ENCODE measurements around the gene ERAL1.
A peak's percentile ranks its signal among the peaks of the same experiment; 100 is the strongest.
"Not testable (repeated sequence)": the region's sequence is repeated elsewhere in the genome, so short reads cannot be mapped to it uniquely, and the experiment has no call there.

Gene ERAL1

DNA sequence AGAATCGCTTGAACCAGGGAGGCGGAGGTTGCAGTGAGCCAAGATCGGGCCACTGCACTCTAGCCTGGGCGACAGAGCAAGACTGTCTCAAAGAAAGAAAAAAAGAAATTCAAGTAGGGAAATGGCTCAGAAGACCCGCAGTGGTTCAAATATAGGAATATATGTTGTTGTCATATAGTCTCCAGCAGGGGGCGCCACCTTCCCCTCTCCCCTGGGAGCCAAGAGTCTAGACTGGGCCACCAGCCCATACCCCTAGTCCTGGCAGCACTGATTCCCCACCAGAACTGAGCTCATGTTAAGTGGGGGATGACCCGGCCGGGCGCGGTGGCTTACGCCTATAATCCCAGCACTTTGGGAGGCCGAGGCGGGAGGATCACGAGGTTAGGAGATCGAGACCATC is 6.1 kb upstream of the ERAL1 start:
- peak; percentile 42 for FAIRE-seq
- not testable (repeated sequence) for DNase-seq (ENCODE audit: extremely low spot score, insufficient read length, low read depth)

DNA sequence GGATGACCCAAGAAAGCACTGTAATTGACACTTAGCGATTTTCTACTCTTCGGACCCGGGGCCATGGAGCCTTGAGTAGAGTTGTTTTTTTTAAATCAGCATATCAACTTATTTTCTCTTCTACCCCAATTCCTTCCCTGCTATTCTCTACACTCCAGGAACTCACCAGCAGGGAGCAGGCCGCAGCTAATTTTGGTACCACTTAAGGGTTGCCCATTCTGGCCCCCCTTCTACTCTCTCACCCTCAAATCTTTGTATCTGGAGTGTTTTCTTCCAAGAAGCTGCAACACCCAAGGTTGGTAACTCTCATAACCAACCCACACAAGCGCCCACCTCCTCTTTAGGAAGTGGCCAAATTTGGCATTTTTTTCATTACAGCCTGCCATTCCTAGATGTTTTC is 5.5 kb upstream of the ERAL1 start:
- FAIRE-seq = no peak
- DNase-seq (ENCODE audit: extremely low spot score, insufficient read length, low read depth) = no peak

- DNase-seq (ENCODE audit: extremely low spot score, insufficient read length, low read depth) (no peak), FAIRE-seq (no peak)
These were observed 1.5 kb upstream of the ERAL1 start for GRCh38 chr17:28853295-28853694.

GRCh38 chr17:28855336-28855679 is 492 bp downstream of the ERAL1 start:
- DNase-seq (ENCODE audit: extremely low spot score, insufficient read length, low read depth) (no peak), FAIRE-seq (no peak)

GRCh38 chr17:28856028-28856574 is 1.3 kb downstream of the ERAL1 start:
- DNase-seq (ENCODE audit: extremely low spot score, insufficient read length, low read depth) (no peak), FAIRE-seq (no peak)

DNA sequence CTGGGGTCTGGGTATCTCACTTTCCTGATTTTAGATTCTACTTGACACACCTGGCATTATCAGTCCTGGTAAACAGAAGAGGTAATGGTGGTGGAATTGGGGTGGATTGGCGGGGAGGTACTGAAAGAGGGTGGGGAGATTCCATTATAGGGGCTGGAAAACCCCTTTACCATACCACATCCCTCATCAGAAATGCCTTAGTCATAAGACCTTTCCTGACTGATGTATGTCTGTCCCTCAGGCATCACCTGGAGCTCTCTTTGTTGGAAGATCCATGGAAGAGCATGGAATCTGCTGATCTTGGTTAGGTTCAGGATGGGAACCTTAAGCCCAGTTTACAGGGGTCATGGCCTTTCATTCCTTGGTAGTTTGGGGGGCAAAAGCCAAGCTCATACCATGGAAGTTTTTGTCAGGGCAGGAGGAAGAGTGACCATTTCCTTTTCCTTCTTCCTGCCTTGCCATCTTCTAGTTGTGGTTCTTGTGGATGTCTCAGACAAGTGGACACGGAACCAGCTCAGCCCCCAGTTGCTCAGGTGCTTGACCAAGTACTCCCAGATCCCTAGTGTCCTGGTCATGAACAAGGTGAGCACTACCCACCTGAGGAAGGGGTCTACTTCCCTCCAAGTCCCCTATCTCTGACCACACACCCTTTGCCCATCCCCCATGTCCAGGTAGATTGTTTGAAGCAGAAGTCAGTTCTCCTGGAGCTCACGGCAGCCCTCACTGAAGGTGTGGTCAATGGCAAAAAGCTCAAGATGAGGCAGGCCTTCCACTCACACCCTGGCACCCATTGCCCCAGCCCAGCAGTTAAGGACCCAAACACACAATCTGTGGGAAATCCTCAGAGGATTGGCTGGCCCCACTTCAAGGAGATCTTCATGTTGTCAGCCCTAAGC is 3.3 kb downstream of the ERAL1 start:
- DNase-seq (ENCODE audit: extremely low spot score, insufficient read length, low read depth) (no peak), FAIRE-seq (no peak)

DNA sequence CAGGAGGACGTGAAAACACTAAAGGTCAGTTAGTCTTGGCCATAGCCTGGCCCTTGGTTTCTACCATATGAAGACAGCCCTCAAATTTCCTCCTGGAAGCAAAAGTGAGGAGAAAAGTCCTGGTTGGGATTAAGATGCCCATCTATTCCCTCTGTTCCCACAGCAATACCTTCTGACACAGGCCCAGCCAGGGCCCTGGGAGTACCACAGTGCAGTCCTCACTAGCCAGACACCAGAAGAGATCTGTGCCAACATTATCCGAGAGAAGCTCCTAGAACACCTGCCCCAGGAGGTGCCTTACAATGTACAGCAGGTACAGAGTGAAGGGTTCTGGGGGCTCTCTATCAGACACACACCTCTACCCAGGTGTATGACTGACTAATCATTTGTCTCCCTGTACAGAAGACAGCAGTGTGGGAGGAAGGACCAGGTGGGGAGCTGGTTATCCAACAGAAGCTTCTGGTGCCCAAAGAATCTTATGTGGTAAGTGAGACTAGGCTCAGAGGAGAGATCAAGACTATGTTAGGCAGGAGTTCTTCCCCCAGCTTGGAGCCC is 4.1 kb downstream of the ERAL1 start:
- no peak for FAIRE-seq
- no peak for DNase-seq (ENCODE audit: extremely low spot score, insufficient read length, low read depth)

DNA sequence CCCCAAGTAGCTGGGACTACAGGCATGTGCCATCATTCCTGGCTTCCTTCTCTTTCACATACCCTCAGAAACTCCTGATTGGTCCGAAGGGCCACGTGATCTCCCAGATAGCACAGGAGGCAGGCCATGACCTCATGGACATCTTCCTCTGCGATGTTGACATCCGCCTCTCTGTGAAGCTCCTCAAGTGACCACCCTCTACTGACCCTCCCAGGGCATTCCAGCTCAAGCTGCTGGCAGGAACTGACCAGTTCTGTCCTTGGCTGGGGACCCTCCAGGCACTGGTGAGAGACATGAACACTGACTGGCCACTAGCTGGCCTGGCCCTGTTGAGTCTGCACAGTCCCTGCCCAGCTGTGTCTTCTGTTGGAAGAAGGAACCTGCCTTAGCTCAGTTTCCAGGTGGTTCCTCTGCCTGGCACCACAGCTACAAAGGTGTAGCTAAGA is 5.6 kb downstream of the ERAL1 start:
- DNase-seq (ENCODE audit: extremely low spot score, insufficient read length, low read depth) = no peak
- FAIRE-seq = no peak

DNA sequence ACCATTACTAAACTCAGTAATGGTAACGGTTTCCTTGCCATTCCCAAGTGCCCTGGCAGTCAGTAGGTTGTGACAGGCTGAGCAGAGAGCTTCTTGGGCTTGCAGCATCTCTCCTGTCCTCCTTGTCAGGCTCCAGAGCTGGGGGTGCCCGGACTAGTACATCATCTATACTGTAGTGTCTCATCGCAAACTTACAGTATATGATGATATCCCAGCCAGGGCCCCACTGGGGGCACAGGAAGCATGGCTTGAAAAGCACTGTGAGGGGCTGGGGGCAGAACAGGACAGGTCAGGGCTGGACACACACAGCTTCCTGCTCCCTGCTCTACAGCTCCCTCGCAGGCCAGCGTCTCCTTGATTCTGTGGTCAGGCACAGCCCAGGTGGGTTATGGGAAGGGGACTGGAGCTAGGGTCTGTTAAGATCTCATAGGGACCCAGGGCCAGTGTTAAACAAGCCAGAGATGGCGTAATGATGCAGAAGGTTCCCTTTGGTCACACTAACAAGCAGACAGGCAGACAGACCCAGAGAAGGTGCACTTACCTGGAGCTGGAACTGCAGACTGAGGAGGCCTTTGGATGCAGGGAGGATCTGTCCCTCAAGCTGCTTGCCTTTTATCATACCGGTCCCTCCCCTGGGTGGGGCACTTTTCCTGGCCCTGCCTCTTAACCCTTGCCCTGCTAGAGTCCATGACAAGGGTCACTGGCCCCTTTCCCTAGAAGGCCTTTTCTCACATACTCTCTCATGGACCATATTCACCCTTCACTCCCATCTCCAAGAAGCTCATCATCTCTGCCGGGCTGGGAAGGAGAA is 6.8 kb downstream of the ERAL1 start:
- no peak for FAIRE-seq

GRCh38 chr17:28862561-28862960 is 7.7 kb downstream of the ERAL1 start:
- FAIRE-seq = no peak
- DNase-seq (ENCODE audit: extremely low spot score, insufficient read length, low read depth) = no peak

More for the DNA sequence above, 6.8 kb downstream of the ERAL1 start:
- no peak for DNase-seq (ENCODE audit: extremely low spot score, insufficient read length, low read depth)

DNA sequence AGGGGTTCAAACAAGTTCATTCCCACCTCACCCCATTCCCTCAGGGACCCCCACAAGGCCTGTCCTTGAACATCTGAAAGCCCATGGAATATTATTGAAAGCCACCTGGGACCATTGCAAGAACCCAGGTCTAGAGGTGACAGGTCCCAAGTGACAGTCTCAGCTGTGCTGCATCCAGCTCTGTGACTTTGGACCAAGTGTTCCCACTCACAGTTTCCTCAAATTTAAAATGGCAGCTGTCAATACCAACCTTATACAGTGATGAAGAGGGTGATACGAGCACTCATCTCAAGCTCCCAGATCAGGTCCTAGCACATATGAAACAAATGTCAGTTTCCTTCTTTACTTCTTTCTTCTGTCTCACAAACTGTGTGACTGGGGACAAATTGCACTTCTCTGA is 9.1 kb downstream of the ERAL1 start:
- FAIRE-seq (no peak), DNase-seq (ENCODE audit: extremely low spot score, insufficient read length, low read depth) (no peak)

GRCh38 chr17:28864991-28865849 is 10.4 kb downstream of the ERAL1 start:
- DNase-seq (ENCODE audit: extremely low spot score, insufficient read length, low read depth) (no peak), FAIRE-seq (no peak)

- no peak for DNase-seq (ENCODE audit: extremely low spot score, insufficient read length, low read depth)
These were observed 11.3 kb downstream of the ERAL1 start for GRCh38 chr17:28865946-28866752.

DNA sequence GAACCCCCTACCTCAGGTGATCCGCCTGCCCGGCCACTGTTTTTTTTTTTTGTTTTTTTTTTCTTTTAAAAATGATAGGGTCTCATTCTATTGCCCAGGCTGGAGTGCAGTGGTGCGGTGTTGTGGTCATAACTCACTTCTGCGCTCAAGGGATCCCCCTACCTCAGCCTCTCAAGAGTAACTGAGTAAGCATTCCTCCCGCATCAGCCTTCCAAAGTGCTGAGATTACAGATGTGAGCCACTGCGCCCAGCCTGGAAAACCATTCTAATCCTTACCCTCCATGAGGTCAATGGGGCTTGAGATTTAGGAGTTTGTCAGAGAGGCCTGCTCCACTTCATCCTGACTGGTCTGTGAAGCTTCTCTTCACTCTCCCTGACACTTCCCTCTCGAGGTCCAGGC is 12.5 kb downstream of the ERAL1 start:
- no peak for DNase-seq (ENCODE audit: extremely low spot score, insufficient read length, low read depth)
- FAIRE-seq = no peak

More at GRCh38 chr17:28865946-28866752, 11.3 kb downstream of the ERAL1 start:
- FAIRE-seq = peak; percentile 63

DNA sequence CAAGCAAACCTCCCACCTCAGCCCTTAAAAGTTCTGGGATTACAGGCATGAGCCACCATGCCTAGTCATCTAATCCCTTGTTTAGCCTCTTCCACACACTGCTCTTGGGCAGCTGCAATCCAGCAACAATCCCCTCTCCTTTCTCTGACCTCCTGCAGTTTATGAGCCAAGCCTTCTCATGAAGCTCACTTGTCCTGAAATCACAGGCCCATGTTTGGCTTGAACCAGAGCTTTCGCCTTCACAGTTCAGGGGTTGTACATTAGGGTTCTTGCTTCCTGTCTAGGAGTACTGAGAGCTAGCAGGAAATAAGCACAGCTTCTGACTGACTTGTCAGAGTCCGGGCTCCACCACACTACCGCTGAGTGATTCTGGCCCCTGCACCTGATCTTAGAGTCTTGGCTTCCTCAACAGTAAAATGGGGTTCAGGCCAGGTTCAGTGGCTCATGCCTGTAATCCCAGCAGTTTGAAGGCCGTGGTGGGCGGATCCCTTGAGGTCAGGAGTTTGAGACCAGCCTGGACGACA is 16.3 kb downstream of the ERAL1 start:
- FAIRE-seq (peak; percentile 96), DNase-seq (ENCODE audit: extremely low spot score, insufficient read length, low read depth) (peak; percentile 79)

- FAIRE-seq = no peak
These were observed 19.0 kb downstream of the ERAL1 start for GRCh38 chr17:28873839-28874238.

DNA sequence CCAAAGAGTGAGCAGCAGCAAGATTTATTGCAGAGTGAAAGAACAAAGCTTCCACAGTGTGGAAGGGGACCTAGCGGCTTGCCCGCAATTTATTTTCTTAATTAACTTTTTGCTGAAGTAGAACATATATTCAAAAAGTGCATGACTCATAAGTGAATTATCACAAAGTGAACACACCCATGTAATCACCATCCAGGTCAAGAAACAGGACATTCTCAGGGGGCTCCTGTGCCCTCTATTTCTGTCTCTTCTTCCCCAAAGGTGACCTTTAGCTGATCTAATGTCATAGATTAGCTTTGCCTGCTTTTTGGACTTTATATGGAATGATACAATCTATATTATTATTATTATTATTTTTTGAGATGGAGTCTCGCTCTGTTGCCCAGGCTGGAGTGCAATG is 19.9 kb downstream of the ERAL1 start:
- FAIRE-seq = no peak

More at GRCh38 chr17:28873839-28874238, 19.0 kb downstream of the ERAL1 start:
- no peak for DNase-seq (ENCODE audit: extremely low spot score, insufficient read length, low read depth)

GRCh38 chr17:28875848-28876550 is 21.2 kb downstream of the ERAL1 start:
- FAIRE-seq (no peak), DNase-seq (ENCODE audit: extremely low spot score, insufficient read length, low read depth) (no peak)

More for the DNA sequence above, 19.9 kb downstream of the ERAL1 start:
- DNase-seq (ENCODE audit: extremely low spot score, insufficient read length, low read depth) = no peak

Data from GM18507 (cell line).